Stromal cell of bone marrow (primary cell): ENCODE results near the gene PTPRD.

ENCODE experiments used
- DNase-seq: peaks from one replicate; pipeline ENCODE4 v3.0.0-alpha.2; 2012; ENCODE audit warnings: low read depth

Gene PTPRD

GRCh38 chr9:8515748-8516147 lies 2097.1 kb downstream of the PTPRD start:
- no peak for DNase-seq

GRCh38 chr9:8514760-8515159 lies 2098.0 kb downstream of the PTPRD start:
- no peak for DNase-seq

- DNase-seq, result no peak
These were observed 2104.0 kb downstream of the PTPRD start for GRCh38 chr9:8508671-8509290.

- DNase-seq, result no peak
These were observed 2118.2 kb downstream of the PTPRD start for GRCh38 chr9:8494571-8494970.

- DNase-seq, result no peak
These were observed 2120.1 kb downstream of the PTPRD start for GRCh38 chr9:8492679-8493078.

- no peak for DNase-seq
These were observed 2120.8 kb downstream of the PTPRD start for GRCh38 chr9:8492024-8492423.

- DNase-seq, result no peak
These were observed 2121.2 kb downstream of the PTPRD start for GRCh38 chr9:8491563-8491962.

GRCh38 chr9:8489835-8490234 lies 2123.0 kb downstream of the PTPRD start:
- no peak for DNase-seq

GRCh38 chr9:8486095-8486494 lies 2126.7 kb downstream of the PTPRD start:
- peak; percentile 13 for DNase-seq

GRCh38 chr9:8484597-8485191 lies 2128.1 kb downstream of the PTPRD start:
- DNase-seq, result no peak

- no peak for DNase-seq
These were observed 2135.4 kb downstream of the PTPRD start for GRCh38 chr9:8477450-8477849.

GRCh38 chr9:8474937-8475336 lies 2137.9 kb downstream of the PTPRD start:
- no peak for DNase-seq

- no peak for DNase-seq
These were observed 2139.4 kb downstream of the PTPRD start for GRCh38 chr9:8473244-8474020.

- DNase-seq, result no peak
These were observed 2144.7 kb downstream of the PTPRD start for GRCh38 chr9:8468045-8468637.

GRCh38 chr9:8457816-8458215 lies 2155.0 kb downstream of the PTPRD start:
- no peak for DNase-seq

GRCh38 chr9:8457055-8457454 lies 2155.7 kb downstream of the PTPRD start:
- DNase-seq, result no peak

GRCh38 chr9:8456344-8456743 lies 2156.5 kb downstream of the PTPRD start:
- peak; percentile 2 for DNase-seq

- DNase-seq, result no peak
These were observed 2161.8 kb downstream of the PTPRD start for GRCh38 chr9:8450810-8451545.

GRCh38 chr9:8448226-8448625 lies 2164.6 kb downstream of the PTPRD start:
- no peak for DNase-seq

GRCh38 chr9:8447601-8448000 lies 2165.2 kb downstream of the PTPRD start:
- no peak for DNase-seq

- no peak for DNase-seq
These were observed 2174.9 kb downstream of the PTPRD start for GRCh38 chr9:8437876-8438275.

GRCh38 chr9:8437259-8437658 lies 2175.5 kb downstream of the PTPRD start:
- DNase-seq, result no peak
